HG02885 (cell line): ENCODE data around the gene CLSTN2.

Source experiments
- ATAC-seq: cut with Tn5 transposase; IDR thresholded peaks from one replicate; pipeline ENCODE4 v1.9.1; 2021; ENCODE audit warnings: mild to moderate bottlenecking; ENCODE audit not compliant: unreplicated experiment, poor library complexity

CLSTN2 gene

DNA sequence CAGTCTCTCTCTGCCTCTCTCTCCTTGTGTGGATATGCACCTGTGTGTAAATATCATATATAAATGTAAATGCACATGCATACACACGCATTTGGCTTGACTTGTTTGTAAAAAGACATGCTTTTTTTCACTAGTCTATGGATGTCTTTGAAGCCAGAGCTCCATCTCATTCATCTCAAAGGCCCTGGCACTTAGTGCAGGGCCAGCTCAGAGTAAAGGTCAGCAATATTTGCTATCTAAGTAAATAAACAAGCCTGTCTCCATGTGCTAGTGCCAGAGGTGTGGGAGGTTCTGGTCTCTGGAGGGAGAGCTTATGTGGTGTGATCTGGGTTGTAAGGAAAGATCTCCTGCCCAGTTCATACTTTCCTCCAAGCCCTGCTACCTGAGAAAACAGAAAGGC lies 5.6 kb downstream of the CLSTN2 start:
- ATAC-seq, result no peak

DNA sequence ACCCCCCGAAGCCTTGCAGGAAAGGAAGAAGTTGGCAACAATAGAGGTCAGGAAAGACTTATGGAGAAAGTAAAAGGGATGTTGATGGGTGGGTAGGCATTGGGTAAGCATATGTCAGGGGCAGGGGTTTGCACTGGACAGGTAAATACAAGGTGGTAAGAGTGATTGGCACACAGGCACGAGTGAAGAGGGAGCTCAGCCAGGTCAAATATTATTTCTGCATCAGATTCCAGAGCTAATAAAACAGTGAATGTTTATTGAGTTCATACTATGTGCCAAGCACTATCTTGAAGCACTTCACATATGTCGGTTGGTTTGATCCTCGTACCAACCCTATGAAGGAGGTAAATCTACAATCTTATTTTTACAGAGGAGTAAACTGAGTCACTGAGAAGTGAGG lies 6.6 kb downstream of the CLSTN2 start:
- ATAC-seq, result no peak

DNA sequence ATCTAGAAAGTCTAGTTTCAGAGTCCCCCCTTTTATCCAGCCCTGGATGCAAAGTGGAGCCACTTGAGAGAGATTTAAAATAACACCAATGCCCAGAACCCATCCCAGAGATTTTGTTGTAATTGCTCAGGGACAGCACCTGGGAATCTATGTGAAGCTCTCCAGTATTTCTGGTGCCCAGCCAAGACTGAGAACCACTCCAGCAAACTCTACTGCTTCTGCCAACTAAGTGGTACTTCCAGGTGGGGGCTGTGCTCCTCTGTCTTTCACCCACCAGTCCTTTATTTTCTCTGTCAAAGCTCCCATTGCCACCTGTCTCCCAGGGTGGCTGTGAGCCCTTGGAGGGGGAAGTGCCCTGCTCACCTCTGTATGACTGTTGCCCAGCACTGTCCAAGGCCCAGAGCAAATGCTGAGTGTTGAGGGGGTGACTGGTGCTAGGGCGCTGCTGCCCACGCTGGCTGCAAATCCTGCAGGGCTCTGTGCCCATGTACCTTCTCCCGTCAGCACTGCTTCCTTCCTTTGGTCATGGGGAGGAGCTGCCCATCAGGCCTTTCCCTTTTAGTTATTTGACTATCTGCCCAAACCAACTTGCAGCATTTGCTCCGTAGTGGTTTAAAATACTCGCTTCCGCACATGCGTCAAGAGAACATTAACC lies 9.4 kb downstream of the CLSTN2 start:
- no peak for ATAC-seq

GRCh38 chr3:139945386-139945785 lies 10.4 kb downstream of the CLSTN2 start:
- no peak for ATAC-seq

GRCh38 chr3:139945942-139946341 lies 11.0 kb downstream of the CLSTN2 start:
- ATAC-seq, result no peak

DNA sequence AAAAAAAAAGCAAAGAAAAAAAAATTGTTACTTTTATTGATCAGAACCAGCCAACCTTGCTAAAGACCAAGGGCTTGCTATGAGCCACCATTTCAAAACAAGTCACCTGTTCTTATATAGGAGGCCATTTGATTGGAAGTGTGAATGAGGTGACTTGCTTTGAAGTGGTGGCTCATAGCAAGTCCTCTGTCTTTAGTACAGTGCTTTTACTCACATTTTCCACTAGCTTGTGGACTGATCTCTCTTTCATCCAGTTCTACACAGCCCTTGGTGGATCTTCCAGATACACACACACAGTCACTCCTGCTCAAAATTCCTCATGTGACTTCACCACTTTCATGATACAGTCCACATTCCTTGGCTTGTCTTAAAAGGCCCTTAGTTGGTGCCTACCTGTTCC lies 13.5 kb downstream of the CLSTN2 start:
- no peak for ATAC-seq

DNA sequence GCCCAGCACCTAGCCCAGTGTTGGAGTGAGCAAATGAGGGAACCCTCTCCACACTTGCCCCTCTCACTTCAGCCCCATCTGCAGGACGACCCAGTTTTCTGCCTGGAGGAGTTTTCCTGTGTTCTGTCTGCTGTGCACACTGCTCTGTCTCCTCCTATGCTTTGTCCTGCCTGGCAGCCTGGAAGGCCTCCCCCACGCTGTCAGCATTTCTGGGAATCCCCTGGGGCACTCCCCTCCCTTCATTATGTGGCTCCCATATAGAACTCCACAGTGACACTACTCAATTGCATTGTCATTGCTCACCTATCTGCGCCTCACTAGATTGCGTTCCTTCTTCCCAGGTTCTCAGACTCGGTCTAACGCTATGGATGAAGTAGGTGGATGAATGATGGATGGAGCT lies 13.9 kb downstream of the CLSTN2 start:
- no peak for ATAC-seq

- ATAC-seq, result no peak
Measured at GRCh38 chr3:139953131-139953910, 18.3 kb downstream of the CLSTN2 start.

- ATAC-seq, result no peak
Measured at GRCh38 chr3:139954146-139954860, 19.3 kb downstream of the CLSTN2 start.

- no peak for ATAC-seq
Measured at GRCh38 chr3:139957844-139958243, 22.9 kb downstream of the CLSTN2 start.

DNA sequence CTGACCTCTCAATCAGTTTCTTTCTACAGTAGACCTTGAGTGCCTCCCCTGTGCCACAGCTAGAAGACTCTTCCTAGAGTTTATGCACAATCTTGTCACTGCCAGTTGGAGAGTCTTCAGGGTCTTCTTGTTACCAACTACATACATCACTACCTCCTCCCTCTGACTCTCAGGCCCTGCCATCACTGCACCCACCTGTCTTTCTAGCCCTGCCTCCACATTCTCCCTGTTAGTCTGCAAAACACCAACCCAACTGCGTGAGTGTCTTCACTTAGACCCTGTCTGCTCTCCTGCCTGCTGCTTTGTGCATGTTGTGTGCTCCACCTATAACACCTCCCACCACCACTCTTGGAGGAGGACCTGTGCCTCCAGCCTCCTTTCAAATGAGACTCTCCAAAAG lies 34.4 kb downstream of the CLSTN2 start:
- ATAC-seq, result no peak

DNA sequence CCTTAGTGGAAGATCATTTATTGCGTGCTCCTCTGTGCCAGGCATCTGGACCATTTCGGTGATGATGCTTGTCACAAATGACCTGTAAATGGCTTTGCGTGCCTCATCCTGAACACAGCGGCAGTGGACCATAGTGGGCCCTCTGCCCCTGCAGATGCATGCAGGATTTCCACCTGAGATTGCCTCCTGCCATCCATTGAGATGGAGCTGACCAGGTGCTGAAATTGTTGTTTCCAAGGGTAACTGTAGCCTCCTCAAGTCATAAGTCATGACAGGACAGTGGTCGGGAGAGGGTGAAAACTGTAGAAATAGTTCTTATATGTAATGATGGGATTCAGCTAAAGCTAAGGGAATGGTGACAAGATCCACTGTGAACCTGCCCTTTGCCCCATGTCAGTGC lies 35.5 kb downstream of the CLSTN2 start:
- no peak for ATAC-seq

DNA sequence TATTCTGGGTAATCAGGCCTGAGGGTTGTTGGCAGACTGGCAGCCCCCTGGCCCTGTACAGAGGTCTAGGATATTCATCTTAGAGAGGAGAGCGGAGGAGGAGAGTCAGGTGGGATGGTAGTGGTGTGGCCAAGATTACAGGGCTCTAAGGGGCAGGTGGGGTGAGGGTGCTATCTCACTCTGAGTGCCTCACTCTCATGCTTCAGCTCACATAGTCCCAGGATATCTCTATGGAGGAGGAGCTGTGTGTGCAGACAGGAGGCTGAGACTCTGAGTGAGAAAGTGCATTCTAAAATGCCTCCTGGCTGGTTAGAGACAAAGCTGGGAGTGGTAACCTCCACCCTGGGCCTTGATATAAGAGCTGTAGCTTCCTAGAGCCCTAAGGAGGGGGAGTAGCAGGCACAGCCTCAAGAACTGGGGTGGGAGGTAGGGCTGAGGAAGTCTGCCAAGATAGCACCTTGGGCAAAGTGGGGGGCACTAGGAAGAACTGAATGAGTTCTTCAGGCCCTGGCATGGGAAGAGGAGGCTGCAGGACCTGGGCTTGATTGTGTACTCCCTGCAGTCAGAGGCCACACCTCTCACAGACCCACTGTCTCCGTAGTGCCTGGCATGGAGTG lies 39.9 kb downstream of the CLSTN2 start:
- ATAC-seq, result no peak

- no peak for ATAC-seq
Measured at GRCh38 chr3:139975594-139976365, 40.8 kb downstream of the CLSTN2 start.

- no peak for ATAC-seq
Measured at GRCh38 chr3:139978966-139979365, 44.0 kb downstream of the CLSTN2 start.

DNA sequence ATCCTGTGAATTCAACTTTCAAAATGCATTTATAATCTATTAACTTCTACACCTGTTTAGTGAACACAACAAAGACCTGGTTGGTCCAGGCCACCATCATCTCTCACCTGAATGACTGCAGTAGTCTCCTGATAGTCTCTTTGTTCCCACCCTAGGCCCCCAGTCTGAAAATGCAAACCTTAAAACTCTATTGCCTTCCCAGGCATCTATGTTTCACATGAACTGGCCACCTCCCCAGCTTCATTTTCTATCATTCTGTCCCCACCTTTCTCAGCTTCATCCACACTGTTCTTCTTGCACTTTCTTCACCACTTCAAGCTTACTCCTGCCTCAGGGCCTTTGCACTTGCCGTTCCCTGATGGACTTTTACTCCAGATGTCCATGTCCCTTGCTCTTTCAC lies 45.0 kb downstream of the CLSTN2 start:
- no peak for ATAC-seq

DNA sequence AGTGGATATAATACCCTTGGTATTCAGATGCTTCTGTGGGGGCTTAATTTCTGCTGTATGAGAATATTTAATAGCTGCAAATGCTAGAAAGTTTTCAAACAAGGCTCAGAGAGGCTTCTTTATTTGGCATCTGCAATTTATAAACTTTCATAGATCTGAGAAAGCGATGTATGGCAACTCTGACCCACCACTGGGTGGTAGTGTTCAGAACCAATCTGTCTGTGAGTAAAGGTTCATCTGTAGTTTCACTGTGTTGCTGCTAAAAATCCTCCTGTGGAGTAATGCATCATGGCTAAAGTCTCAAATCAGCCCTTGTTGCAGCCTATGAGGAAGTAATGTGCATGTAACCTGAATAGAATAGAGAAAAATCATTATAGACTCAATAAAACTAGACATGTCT lies 47.4 kb downstream of the CLSTN2 start:
- no peak for ATAC-seq

DNA sequence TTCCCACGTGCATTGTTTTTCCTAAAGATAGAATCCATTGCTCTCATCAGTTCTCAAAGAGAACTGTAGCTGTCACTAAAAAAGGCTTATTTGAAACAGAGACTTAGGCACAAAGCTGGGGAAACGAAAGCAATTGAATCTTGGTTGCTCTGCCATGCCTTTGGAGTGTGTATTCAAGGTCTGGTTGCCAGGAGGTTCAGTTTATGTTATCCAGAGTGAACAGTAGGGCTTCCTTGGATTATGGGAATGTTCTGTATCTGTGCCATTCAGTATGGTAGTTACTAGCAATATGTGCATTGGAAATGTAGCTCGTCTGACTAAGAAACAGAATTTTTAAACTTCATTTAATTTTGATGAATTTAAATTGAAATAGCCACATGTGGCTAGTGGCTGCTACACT lies 50.6 kb downstream of the CLSTN2 start:
- ATAC-seq, result no peak

DNA sequence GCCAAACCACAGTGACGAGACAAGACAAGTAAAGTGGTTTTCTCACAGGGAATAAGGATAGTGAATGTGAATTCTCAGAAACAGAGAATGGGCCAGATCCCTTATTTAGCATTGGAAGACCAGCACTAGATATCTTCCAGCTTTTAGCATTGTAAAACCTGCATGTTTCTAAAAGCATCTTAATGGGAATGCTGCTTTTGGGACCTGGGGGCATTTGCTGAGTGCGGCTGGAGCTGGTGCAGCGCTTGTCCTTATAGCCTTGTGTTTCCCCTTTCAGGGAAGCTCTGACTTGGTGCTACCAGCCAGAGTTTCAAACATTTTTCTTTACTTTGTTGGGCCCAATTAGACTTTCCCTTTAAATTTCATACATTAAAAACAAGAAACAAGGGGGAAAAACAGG lies 52.9 kb downstream of the CLSTN2 start:
- ATAC-seq, result no peak

DNA sequence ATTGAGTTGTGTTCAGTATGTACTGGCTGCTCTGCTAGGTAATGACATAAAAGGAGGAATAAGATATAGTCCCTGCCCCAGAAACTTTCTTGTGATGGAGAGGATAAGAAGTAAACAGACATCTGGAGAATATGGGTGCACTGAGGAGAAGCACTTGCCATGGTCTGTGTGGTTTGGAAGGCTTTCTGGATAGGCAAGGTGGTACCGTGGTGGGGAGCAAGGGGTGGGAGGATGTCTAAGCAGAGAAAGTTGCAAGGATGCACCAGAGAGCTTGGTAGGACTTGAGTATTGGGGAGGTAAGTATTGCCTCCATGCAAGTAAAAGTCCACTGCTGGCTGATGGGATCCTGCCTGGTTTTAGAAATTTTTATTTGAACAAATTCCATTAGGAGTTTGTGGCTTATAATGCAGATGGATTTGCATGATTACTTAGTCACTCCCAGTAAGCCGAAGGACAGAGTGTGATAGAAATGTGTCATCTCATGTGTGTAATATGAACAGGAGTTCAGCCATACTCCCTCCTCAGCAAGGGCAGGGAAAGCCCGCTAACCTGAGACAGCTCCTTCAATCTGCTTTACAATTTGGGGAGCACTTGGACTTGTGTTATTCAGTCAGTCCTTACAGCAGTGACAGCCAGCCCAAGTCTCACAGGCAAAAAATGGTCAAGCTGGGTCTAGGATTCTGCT lies 53.6 kb downstream of the CLSTN2 start:
- ATAC-seq, result no peak
